ENCODE data around the gene ZFHX3. TPM values are rescaled to one million over a fixed set of nuclear protein-coding genes. Genes with fewer than 3 reads are reported as not detected.

ZFHX3 gene
- total and polyA plus RNA-seq, 10 donors, result 0.47 to 18.5 (median 11.1) TPM

DNA sequence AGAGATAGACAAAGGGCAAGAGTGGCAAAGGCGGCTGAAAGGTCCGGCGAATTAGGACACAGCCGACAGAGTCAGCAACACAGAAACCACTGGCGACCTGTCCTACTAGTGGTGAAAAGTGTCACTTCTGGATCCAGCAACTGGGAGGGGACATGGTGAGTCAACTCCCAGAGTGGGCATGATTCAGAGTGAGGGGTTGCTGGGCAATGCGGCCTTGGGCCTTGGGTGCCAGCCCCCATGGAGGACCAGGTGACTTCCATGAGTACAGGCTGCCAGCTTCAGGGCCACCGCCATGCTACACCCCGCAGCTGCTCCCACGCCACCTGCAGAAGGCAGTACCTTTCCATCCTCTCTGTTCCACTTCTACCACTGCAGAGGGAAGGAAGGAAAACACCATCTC is 110.6 kb downstream of the ZFHX3 start:
- TF ChIP-seq POLR2AphosphoS5 (IDR thresholded peaks at IDR 0.05), result no peak
- TF ChIP-seq POLR2A (IDR thresholded peaks at IDR 0.05), result no peak
- TF ChIP-seq, protein P1, sequence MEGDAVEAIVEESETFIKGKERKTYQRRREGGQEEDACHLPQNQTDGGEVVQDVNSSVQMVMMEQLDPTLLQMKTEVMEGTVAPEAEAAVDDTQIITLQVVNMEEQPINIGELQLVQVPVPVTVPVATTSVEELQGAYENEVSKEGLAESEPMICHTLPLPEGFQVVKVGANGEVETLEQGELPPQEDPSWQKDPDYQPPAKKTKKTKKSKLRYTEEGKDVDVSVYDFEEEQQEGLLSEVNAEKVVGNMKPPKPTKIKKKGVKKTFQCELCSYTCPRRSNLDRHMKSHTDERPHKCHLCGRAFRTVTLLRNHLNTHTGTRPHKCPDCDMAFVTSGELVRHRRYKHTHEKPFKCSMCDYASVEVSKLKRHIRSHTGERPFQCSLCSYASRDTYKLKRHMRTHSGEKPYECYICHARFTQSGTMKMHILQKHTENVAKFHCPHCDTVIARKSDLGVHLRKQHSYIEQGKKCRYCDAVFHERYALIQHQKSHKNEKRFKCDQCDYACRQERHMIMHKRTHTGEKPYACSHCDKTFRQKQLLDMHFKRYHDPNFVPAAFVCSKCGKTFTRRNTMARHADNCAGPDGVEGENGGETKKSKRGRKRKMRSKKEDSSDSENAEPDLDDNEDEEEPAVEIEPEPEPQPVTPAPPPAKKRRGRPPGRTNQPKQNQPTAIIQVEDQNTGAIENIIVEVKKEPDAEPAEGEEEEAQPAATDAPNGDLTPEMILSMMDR (IDR thresholded peaks at IDR 0.05 in 8 of 11, conservative IDR thresholded peaks at IDR 0.05 in 3 of 11), result no peak
- Histone ChIP-seq H3K9me3 (no peaks in the 10 kb centered on the region), H3K27me3 (replicated peaks in 1 of 7) (no peaks in the 10 kb centered on the region), H3K4me3 (no peak overlapping the region), H3K27ac (no peak overlapping the region), H3K4me1 (peaks cover 0 to 51% (median 15%) of the 10 kb centered on the region in 6 donors), H3K36me3 (no peaks in the 10 kb centered on the region)
- peak; percentile 28 for DNase-seq
- WGBS, 5 donors, result 90 to 96% (median 91%) methylated on average over 9 of the region's 9 CpGs
- intact Hi-C loops (cut with DNase I; ENCODE audit: low total_unique reads), result no loop called here

DNA sequence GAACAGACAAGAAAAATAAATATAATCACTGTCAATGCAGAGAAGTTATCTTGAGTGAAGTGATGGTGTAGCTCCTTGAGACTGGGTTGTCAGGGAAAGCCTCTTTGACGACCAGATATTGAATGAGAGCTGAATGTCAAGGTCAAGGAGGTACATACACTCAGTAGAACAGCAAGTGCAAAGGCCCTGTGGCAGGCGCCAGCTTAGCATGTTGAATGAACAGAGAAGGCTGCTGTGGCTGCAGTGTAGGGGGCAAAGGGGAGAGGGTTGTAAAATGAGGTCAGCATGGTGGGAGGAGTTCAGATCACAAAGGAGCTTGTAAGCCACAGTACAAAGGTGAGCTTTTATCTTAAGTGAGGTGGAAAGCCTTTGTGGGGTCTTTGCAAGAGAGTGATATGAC is 111.5 kb downstream of the ZFHX3 start:
- no peak for TF ChIP-seq POLR2A (IDR thresholded peaks at IDR 0.05)
- peaks cover 0 to 60% (median 23%) of the 10 kb centered on the region in 6 donors for H3K4me1 ChIP-seq
- no peaks in the 10 kb centered on the region for H3K36me3 ChIP-seq
- H3K9me3 ChIP-seq, result no peaks in the 10 kb centered on the region
- DNase-seq, result no peak
- intact Hi-C loops (cut with DNase I; ENCODE audit: low total_unique reads), result no loop called here
- WGBS, 5 donors, result 76 to 90% (median 85%) methylated on average over 2 of the region's 2 CpGs
- no peak overlapping the region for H3K4me3 ChIP-seq
- no peaks in the 10 kb centered on the region for H3K27me3 ChIP-seq (replicated peaks in 1 of 7)
- H3K27ac ChIP-seq, result no peak overlapping the region

DNA sequence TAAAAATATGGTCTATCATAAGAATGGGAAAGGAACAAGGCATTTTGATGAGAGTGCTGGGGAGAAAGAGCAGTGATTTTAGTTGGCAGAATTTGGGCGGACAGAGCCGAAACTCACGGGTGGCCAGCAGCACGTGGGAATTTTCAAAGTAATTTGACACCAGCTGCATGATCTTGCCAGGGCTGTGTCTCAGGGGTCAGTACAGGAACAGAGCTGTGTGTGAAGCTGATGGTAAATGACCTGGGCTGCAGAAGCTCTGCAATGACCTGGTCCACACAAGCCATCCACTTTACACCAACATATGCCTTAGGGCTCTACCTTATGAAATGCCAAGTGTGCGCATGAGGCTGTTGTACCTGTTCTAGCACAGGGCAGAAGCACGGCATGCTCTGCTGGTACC is 112.0 kb downstream of the ZFHX3 start:
- Histone ChIP-seq H3K36me3 (no peaks in the 10 kb centered on the region), H3K4me1 (peaks cover 0 to 65% (median 23%) of the 10 kb centered on the region in 6 donors), H3K27ac (no peak overlapping the region), H3K27me3 (replicated peaks in 1 of 7) (no peaks in the 10 kb centered on the region), H3K4me3 (no peak overlapping the region), H3K9me3 (no peaks in the 10 kb centered on the region)
- no peak for DNase-seq
- intact Hi-C loops (cut with DNase I; ENCODE audit: low total_unique reads), result no loop called here
- TF ChIP-seq POLR2AphosphoS5 (IDR thresholded peaks at IDR 0.05) (no peak), POLR2A (IDR thresholded peaks at IDR 0.05) (no peak)
- TF ChIP-seq, protein P1 (IDR thresholded peaks at IDR 0.05 in 8 of 11, conservative IDR thresholded peaks at IDR 0.05 in 3 of 11), result no peak
- 83 to 94% (median 86%) methylated on average over 6 of the region's 6 CpGs for WGBS, 5 donors

DNA sequence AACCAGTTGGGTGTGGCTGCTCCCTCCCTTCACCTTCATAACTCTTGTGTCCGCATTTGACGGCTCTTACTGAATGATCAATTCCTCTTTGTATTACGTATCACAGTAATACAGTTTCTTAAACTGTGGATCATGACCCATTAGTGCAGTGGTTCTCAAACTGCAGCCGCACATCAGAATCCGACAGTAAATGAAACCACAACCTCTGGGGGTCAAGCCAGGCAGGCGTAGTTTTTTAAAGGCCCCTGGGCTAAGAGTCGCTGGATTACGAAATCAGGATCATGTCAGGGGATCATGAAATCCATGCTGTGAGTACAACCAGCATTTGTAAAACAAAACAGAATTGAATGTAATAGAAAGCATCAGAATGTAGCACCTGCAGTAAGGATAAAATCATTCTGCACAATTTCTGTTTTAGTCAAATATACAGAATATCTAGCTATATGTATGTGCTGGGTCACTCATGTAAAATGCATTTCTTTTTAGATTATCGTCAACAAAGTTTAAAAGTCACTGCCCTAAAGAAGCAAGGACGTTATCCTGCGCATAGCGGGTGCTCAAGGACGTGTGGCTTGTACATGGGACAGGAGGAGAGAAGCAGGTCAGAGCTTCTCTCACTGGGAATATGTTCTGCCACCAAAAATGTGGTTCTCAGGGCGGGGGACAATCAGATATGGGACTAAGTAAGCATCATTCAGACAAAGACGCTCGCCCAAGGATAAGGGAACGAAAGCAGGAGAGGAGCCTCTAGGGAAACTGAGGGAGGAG is 113.1 kb downstream of the ZFHX3 start:
- 77 to 89% (median 84%) methylated on average over 17 of the region's 17 CpGs for WGBS, 5 donors
- Histone ChIP-seq H3K36me3 (no peaks in the 10 kb centered on the region), H3K4me1 (peaks cover 0 to 74% (median 25%) of the 10 kb centered on the region in 6 donors), H3K27ac (no peak overlapping the region), H3K9me3 (no peaks in the 10 kb centered on the region), H3K27me3 (replicated peaks in 1 of 7) (no peaks in the 10 kb centered on the region), H3K4me3 (no peak overlapping the region)
- DNase-seq, result no peak
- intact Hi-C loops (cut with DNase I; ENCODE audit: low total_unique reads), result no loop called here
- TF ChIP-seq, protein P1 (IDR thresholded peaks at IDR 0.05 in 8 of 11, conservative IDR thresholded peaks at IDR 0.05 in 3 of 11), result no peak
- TF ChIP-seq POLR2A (IDR thresholded peaks at IDR 0.05), result no peak
- no peak for TF ChIP-seq POLR2AphosphoS5 (IDR thresholded peaks at IDR 0.05)
